ENCODE measurements around the gene PLB1.
A peak's percentile ranks its signal among the peaks of the same experiment; 100 is the strongest.

The PLB1 gene

GRCh38 chr2:28612131-28612812 is 116.4 kb downstream of the PLB1 start:
- no peak overlapping the region for H3K4me3 ChIP-seq (replicated peaks in 1 of 2; ENCODE audit: low read depth in 2 of 2, low read length in 2 of 2)
- DNase-seq (ENCODE audit: low read depth in 2 of 2) = no peak
- TF ChIP-seq CTCF (IDR thresholded peaks at IDR 0.05; ENCODE audit: low read depth, low read length) = no peak

GRCh38 chr2:28613186-28613585 is 117.3 kb downstream of the PLB1 start:
- no peak overlapping the region for H3K4me3 ChIP-seq (replicated peaks in 1 of 2; ENCODE audit: low read depth in 2 of 2, low read length in 2 of 2)
- no peak for DNase-seq (ENCODE audit: low read depth in 2 of 2)
- TF ChIP-seq CTCF (IDR thresholded peaks at IDR 0.05; ENCODE audit: low read depth, low read length) = no peak

- H3K4me3 ChIP-seq (replicated peaks in 1 of 2; ENCODE audit: low read depth in 2 of 2, low read length in 2 of 2) = no peak overlapping the region
- TF ChIP-seq CTCF (IDR thresholded peaks at IDR 0.05; ENCODE audit: low read depth, low read length) = no peak
- peak in 1 of 2 donors; percentile 57 for DNase-seq (ENCODE audit: low read depth in 2 of 2)
Measured at GRCh38 chr2:28613633-28614501, 118.0 kb downstream of the PLB1 start.

- TF ChIP-seq CTCF (IDR thresholded peaks at IDR 0.05; ENCODE audit: low read depth, low read length) = no peak
- no peak for DNase-seq (ENCODE audit: low read depth in 2 of 2)
- H3K4me3 ChIP-seq (replicated peaks in 1 of 2; ENCODE audit: low read depth in 2 of 2, low read length in 2 of 2) = no peak overlapping the region
Measured at GRCh38 chr2:28615706-28616105, 119.8 kb downstream of the PLB1 start.

GRCh38 chr2:28616396-28616999 is 120.6 kb downstream of the PLB1 start:
- no peak overlapping the region for H3K4me3 ChIP-seq (replicated peaks in 1 of 2; ENCODE audit: low read depth in 2 of 2, low read length in 2 of 2)
- DNase-seq (ENCODE audit: low read depth in 2 of 2) = peak in 1 of 2 donors; percentile 39
- TF ChIP-seq CTCF (IDR thresholded peaks at IDR 0.05; ENCODE audit: low read depth, low read length) = no peak

GRCh38 chr2:28617502-28618184 is 121.8 kb downstream of the PLB1 start:
- peak in 1 of 2 donors; percentile 33 for DNase-seq (ENCODE audit: low read depth in 2 of 2)
- no peak for TF ChIP-seq CTCF (IDR thresholded peaks at IDR 0.05; ENCODE audit: low read depth, low read length)
- no peak overlapping the region for H3K4me3 ChIP-seq (replicated peaks in 1 of 2; ENCODE audit: low read depth in 2 of 2, low read length in 2 of 2)
